NCI-H1417 (cell line): ENCODE results near the gene RNF25.

Source experiments
- DNase-seq, 3 experiments: peaks; one replicate each; lab custom pipeline; 2025; lab: John Stamatoyannopoulos, UW

RNF25 gene

GRCh38 chr2:218623366-218623705 is 48.5 kb downstream of the RNF25 start:
- no peak for DNase-seq

GRCh38 chr2:218622606-218623365 is 49.0 kb downstream of the RNF25 start:
- DNase-seq = no peak

- no peak for DNase-seq
Measured at GRCh38 chr2:218621007-218621406, 50.8 kb downstream of the RNF25 start.

- no peak for DNase-seq
Measured at GRCh38 chr2:218618102-218618860, 53.5 kb downstream of the RNF25 start.

GRCh38 chr2:218615868-218616315 is 55.9 kb downstream of the RNF25 start:
- DNase-seq = no peak
